Endothelial cell of umbilical vein (primary cell): Measurements from ENCODE around the gene NR4A1. TPM values are rescaled to one million over a fixed set of nuclear protein-coding genes. Genes with fewer than 3 reads are reported as not detected.

Experiments
- BruUV-seq: library from RNA; stranded (reverse); fragments of 400-500 nt; replicated peaks from 2 replicates; lab custom pipeline; 2021; lab: Mats Ljungman, UMichigan
- CTCF ChIA-PET: fragments of 300-600, 350-600 bp; sonication (Branson Sonifier 250); formaldehyde crosslinking; loops from one replicate; lab custom pipeline; 2021; ENCODE audit warnings: antibody characterized with exemption, inconsistent platforms; lab: Charles Lee
- POLR2A ChIA-PET: fragments of 300-600, 350-600 bp; sonication (Branson Sonifier 250); formaldehyde crosslinking; loops from one replicate; lab custom pipeline; 2021; ENCODE audit warnings: antibody characterized with exemption, inconsistent platforms; lab: Charles Lee
- DNase-seq: peaks from one replicate; pipeline ENCODE4 v3.0.0-alpha.2; 2011; ENCODE audit warnings: low read depth, low spot score
- FAIRE-seq: peaks from 2 replicates; lab custom pipeline; 2011; peaks lifted over from hg19 to GRCh38; lab: Jason Lieb, UNC
- H2AFZ ChIP-seq: 2 replicates; pipeline ENCODE4 v1.6.0; 2012; ENCODE audit warnings: low read depth, low read length, control low read depth, inconsistent platforms
- H3K27ac ChIP-seq: 2 replicates; pipeline ENCODE4 v1.5.1; 2011; ENCODE audit warnings: low read depth, mild to moderate bottlenecking, control low read depth, low read length, moderate library complexity; ENCODE audit not compliant: insufficient read depth
- H3K27me3 ChIP-seq, 2 experiments: 2 replicates each; pipeline versions ENCODE4 v1.6.0 to v1.6.1; 2011; ENCODE audit warnings: low read length in 2 of 2, mixed read lengths in 1 of 2; ENCODE audit not compliant: control insufficient read depth in 2 of 2, insufficient read depth in 2 of 2
- H3K36me3 ChIP-seq, 2 experiments: 2 replicates in 1 of 2; 3 replicates in 1 of 2; pipeline ENCODE4 v1.5.1; 2011; ENCODE audit warnings: low read length in 2 of 2, mild to moderate bottlenecking in 1 of 2, moderate library complexity in 1 of 2; ENCODE audit not compliant: control insufficient read depth in 2 of 2, insufficient read depth in 2 of 2; ENCODE audit errors: extremely low read depth in 1 of 2
- H3K4me1 ChIP-seq: 3 replicates; pipeline ENCODE4 v1.5.1; 2011; ENCODE audit warnings: mild to moderate bottlenecking, low read length; ENCODE audit not compliant: control insufficient read depth, insufficient read depth; ENCODE audit errors: extremely low read depth
- H3K4me2 ChIP-seq: 2 replicates; pipeline ENCODE4 v1.6.1; 2011; ENCODE audit warnings: low read length, control low read depth, mixed read lengths; ENCODE audit not compliant: insufficient read depth
- H3K4me3 ChIP-seq, 3 experiments: fragments of 200-600 bp in 1 of 3; sonication (generic), shearing (Covaris generic) in 1 of 3; replicated peaks in 1 of 3; 2 replicates each; pipeline ENCODE4 v1.5.1; 2011 to 2016; ENCODE audit warnings: control low read depth in 3 of 3, low read length in 3 of 3, mild to moderate bottlenecking in 2 of 3, inconsistent platforms in 1 of 3, low read depth in 1 of 3, moderate library complexity in 1 of 3; ENCODE audit not compliant: insufficient read depth in 1 of 3
- H3K79me2 ChIP-seq: 2 replicates; pipeline ENCODE4 v1.6.0; 2012; ENCODE audit warnings: low read length, inconsistent platforms; ENCODE audit not compliant: control insufficient read depth, insufficient read depth
- H3K9ac ChIP-seq: replicated peaks from 2 replicates; pipeline ENCODE3; 2011; ENCODE audit warnings: low read length, control low read depth; ENCODE audit not compliant: insufficient read depth; ENCODE audit errors: extremely low read depth
- H3K9me1 ChIP-seq: replicated peaks from 3 replicates; pipeline ENCODE4 v1.6.0; 2011; ENCODE audit warnings: mild to moderate bottlenecking, low read length; ENCODE audit not compliant: control insufficient read depth, insufficient read depth; ENCODE audit errors: extremely low read depth
- H3K9me3 ChIP-seq: replicated peaks from 2 replicates; pipeline ENCODE4 v1.5.1; 2012; ENCODE audit warnings: low read length, inconsistent platforms; ENCODE audit not compliant: control insufficient read depth, insufficient read depth
- H4K20me1 ChIP-seq: replicated peaks from 2 replicates; pipeline ENCODE3; 2011; ENCODE audit warnings: mild to moderate bottlenecking, low read length; ENCODE audit not compliant: control insufficient read depth, insufficient read depth; ENCODE audit errors: extremely low read depth
- CTCF ChIP-seq, 2 donors: IDR thresholded peaks; 1 replicate in 1 of 2; 2 replicates in 1 of 2; pipeline ENCODE4 v1.5.1; 2011; ENCODE audit warnings: low read length in 2 of 2, mild to moderate bottlenecking in 2 of 2, moderate library complexity in 2 of 2, control low read depth in 1 of 2, inconsistent platforms in 1 of 2, low read depth in 1 of 2; ENCODE audit not compliant: insufficient read depth in 1 of 2; ENCODE audit errors: extremely low read depth in 1 of 2
- EZH2 ChIP-seq: IDR thresholded peaks from 2 replicates; pipeline ENCODE4 v1.6.1; 2012; ENCODE audit warnings: borderline replicate concordance, low read depth, mild to moderate bottlenecking, moderate library complexity, low read length, inconsistent platforms; ENCODE audit not compliant: severe bottlenecking
- FOS ChIP-seq: IDR thresholded peaks from 2 replicates; pipeline ENCODE4 v1.6.1; 2011; ENCODE audit warnings: mild to moderate bottlenecking, low read length, moderate library complexity, borderline replicate concordance; ENCODE audit not compliant: insufficient read depth
- GATA2 ChIP-seq: IDR thresholded peaks from 2 replicates; pipeline ENCODE4 v1.7.0; 2011; ENCODE audit warnings: low read depth, mild to moderate bottlenecking, moderate library complexity, mixed read lengths, low read length; ENCODE audit not compliant: insufficient read length, insufficient read depth
- JUN ChIP-seq: IDR thresholded peaks from 2 replicates; pipeline ENCODE4 v1.6.1; 2011; ENCODE audit warnings: borderline replicate concordance, low read depth; ENCODE audit not compliant: insufficient read length, insufficient read depth
- MAX ChIP-seq: IDR thresholded peaks from 2 replicates; pipeline ENCODE4 v1.6.1; 2011; ENCODE audit not compliant: insufficient read depth, insufficient read length
- MYC ChIP-seq: IDR thresholded peaks from one replicate; pipeline ENCODE4 v1.6.1; 2011; ENCODE audit warnings: mild to moderate bottlenecking, low read depth, low read length
- POLR2A ChIP-seq: IDR thresholded peaks from 2 replicates; pipeline ENCODE4 v1.6.1; 2012; ENCODE audit warnings: low read depth, mild to moderate bottlenecking, control low read depth, low read length
- POLR2AphosphoS5 ChIP-seq: IDR thresholded peaks from 2 replicates; pipeline ENCODE4 v1.6.1; 2012; ENCODE audit warnings: low read depth, mild to moderate bottlenecking, control low read depth, low read length, moderate library complexity; ENCODE audit not compliant: insufficient read depth
- dilution Hi-C: fragments of 300-500 bp; cut with MboI; formaldehyde crosslinking; loops from one replicate; pipeline ENCODE4 v1.15.0; 2019; ENCODE audit warnings: low sequenced_read_pairs; ENCODE audit not compliant: extremely low pct_ligation_motif_present
- intact Hi-C: fragments of 100-400 bp; cut with micrococcal nuclease; formaldehyde crosslinking; loops from one replicate; pipeline ENCODE4 v1.10.0; 2022
- polyA plus RNA-seq, 4 experiments: library from polyadenylated mRNA; depleted of rRNA in 3 of 4; stranded (reverse) in 3 of 4; unstranded in 1 of 4; fragments of >200 nt; gene quantifications; 2 replicates each; pipeline versions ENCODE4 v1.2.1 to v1.2.3, GENCODE V29; 2011 to 2012; ENCODE audit warnings: missing spikeins in 1 of 4
- total RNA-seq: library from RNA; stranded (reverse); gene quantifications from 2 replicates; pipeline ENCODE4 v1.2.3, GENCODE V29; 2021

NR4A1 gene
- total and polyA plus RNA-seq, 2 donors (not counting 3 experiments of a cell fraction or from before 2014, with no cell fraction given), result 6.8 to 18.2 TPM

GRCh38 chr12:52011602-52012214 lies 39.5 kb upstream of the NR4A1 start:
- dilution Hi-C loops, result no loop called here
- H3K4me2 ChIP-seq, result no peak overlapping the region
- DNase-seq, result no peak
- no peaks in the 10 kb centered on the region for H3K9me3 ChIP-seq
- H3K4me3 ChIP-seq, result no peak overlapping the region
- H3K9ac ChIP-seq, result no peak overlapping the region
- no peak overlapping the region for H2AFZ ChIP-seq
- no peaks in the 10 kb centered on the region for H3K27me3 ChIP-seq
- intact Hi-C loops, result no loop called here
- H3K4me1 ChIP-seq, result peaks cover 34% of the 10 kb centered on the region
- POLR2A ChIA-PET, result no interaction called here
- H3K79me2 ChIP-seq, result peaks cover 32% of the 10 kb centered on the region
- no peak overlapping the region for H3K27ac ChIP-seq
- TF ChIP-seq GATA2 (no peak), JUN (no peak), FOS (no peak), EZH2 (no peak), POLR2A (no peak), MAX (no peak), MYC (no peak), CTCF (IDR thresholded peaks at IDR 0.05; ENCODE audit: extremely low read depth in 1 of 2, insufficient read depth in 1 of 2, low read depth in 1 of 2, low read length in 2 of 2) (no peak), POLR2AphosphoS5 (no peak)
- FAIRE-seq, result no peak
- CTCF ChIA-PET, result interaction anchor here (1.0 to 2.9 kb wide), 3 partner anchors 9 to 19 kb away, joined by 3 to 10 read pairs (median 4); no protein-coding TSS in a partner anchor
- H3K36me3 ChIP-seq, result peaks cover 38 to 44% of the 10 kb centered on the region in 2 experiments
- H3K9me1 ChIP-seq, result no peaks in the 10 kb centered on the region
- no peaks in the 10 kb centered on the region for H4K20me1 ChIP-seq
- no TSS peak for BruUV-seq
